ENCODE results near the gene BATF. TPM values are rescaled to one million over a fixed set of nuclear protein-coding genes. Genes with fewer than 3 reads are reported as not detected.

The BATF gene
- total RNA-seq, 2 donors from 2014 or later, result 1.4 to 6.2 TPM

DNA sequence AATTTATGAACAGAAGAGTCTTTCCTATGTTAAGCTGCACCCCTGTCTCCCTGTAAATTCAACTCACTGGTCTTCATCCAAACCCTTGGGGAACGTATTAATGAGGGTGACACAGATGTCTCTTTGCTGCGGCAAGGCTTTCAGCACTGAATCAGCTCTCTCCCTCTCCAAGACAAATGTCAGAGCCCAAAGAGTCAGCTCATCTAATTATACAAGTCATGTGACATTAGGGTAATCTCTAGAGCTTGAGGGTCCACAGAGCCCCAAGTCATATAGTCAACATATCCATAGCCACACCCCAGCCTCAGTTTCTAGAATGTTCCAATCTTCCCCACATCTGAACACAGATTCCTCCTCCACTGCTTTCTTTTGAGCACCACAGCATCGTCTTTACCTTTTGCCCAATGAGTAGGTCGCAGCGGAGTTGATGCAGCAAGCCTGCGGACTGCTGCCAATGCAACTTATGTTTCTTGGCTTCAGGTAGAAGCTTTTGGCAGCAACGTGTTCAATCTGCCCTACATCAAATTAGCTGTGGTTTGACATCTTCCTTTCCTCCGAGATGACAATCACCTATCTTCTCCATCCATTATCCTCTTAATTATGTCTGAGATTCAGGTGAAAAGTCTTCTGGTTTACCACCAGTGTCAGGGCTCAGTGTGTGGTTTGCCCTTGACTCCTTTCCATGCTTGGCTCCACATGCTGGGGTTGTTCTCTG, 5.3 kb downstream of the BATF start:
- no peaks in the 10 kb centered on the region for H3K27me3 ChIP-seq
- H3K4me1 ChIP-seq, result peaks cover 0 to 13% of the 10 kb centered on the region in 2 donors
- no peaks in the 10 kb centered on the region for H3K9me3 ChIP-seq
- no peak for DNase-seq (ENCODE audit: low spot score)
- H3K36me3 ChIP-seq, result no peaks in the 10 kb centered on the region
- no peak overlapping the region for H3K4me3 ChIP-seq
- H3K27ac ChIP-seq, result no peak overlapping the region
- TF ChIP-seq, protein P1, sequence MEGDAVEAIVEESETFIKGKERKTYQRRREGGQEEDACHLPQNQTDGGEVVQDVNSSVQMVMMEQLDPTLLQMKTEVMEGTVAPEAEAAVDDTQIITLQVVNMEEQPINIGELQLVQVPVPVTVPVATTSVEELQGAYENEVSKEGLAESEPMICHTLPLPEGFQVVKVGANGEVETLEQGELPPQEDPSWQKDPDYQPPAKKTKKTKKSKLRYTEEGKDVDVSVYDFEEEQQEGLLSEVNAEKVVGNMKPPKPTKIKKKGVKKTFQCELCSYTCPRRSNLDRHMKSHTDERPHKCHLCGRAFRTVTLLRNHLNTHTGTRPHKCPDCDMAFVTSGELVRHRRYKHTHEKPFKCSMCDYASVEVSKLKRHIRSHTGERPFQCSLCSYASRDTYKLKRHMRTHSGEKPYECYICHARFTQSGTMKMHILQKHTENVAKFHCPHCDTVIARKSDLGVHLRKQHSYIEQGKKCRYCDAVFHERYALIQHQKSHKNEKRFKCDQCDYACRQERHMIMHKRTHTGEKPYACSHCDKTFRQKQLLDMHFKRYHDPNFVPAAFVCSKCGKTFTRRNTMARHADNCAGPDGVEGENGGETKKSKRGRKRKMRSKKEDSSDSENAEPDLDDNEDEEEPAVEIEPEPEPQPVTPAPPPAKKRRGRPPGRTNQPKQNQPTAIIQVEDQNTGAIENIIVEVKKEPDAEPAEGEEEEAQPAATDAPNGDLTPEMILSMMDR (IDR thresholded peaks at IDR 0.05), result no peak

DNA sequence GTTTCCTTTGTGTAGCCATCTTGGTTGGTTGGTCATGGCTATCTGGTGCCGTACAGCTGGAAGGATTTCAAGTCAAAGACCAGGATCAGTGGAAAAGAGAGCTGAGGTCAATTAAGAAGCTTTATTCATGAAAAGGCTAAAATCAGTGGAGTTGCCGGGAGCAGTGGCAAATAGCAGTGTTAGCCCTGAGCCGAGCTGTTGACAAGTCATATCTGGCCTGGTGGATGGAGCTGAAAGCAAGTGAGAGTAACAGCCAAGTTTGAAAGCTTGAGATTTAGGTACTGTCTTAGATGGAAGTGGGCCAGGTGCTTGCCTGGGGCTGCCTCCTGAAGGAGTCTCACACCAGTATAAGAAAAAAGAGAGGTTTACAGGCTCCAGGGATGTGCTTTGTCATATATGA, 9.0 kb downstream of the BATF start:
- TF ChIP-seq, protein P1 (IDR thresholded peaks at IDR 0.05), result no peak
- Histone ChIP-seq H3K4me1 (no peaks in the 10 kb centered on the region), H3K9me3 (no peaks in the 10 kb centered on the region), H3K36me3 (no peaks in the 10 kb centered on the region), H3K27ac (no peak overlapping the region), H3K4me3 (no peak overlapping the region), H3K27me3 (no peaks in the 10 kb centered on the region)
- DNase-seq (ENCODE audit: low spot score), result no peak

DNA sequence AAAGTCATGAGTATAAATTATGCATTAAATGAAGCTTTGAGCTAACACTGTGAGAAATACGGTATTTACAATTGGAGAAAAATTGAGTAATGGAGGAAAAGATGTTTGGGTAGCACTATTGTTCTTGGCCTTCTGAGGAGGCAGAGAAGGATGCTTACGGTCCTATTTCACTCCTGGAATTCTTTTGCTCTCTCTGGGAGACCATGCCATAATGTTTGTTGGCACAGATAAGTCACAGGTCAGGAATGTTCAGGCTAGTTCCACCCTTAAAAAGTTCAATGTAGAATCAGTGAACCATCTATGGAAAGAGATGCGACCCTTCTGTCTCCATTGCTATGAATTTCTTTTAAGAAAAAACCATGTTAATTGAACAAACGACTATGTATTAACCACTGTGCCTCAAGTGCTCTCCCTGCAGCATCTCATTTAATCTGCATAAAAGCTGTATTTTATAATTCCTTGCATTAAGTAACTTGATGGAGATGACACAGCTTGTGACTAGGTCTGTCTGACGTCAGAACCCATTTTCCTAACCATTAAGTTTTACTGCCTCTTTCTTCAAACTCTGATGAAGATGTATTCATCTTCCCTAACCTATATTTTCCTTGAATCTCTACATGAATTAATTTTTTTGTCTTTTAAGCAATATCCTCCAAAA, 9.5 kb downstream of the BATF start:
- TF ChIP-seq, protein P1 (IDR thresholded peaks at IDR 0.05), result no peak
- DNase-seq (ENCODE audit: low spot score), result no peak
- Histone ChIP-seq H3K9me3 (no peaks in the 10 kb centered on the region), H3K27ac (no peak overlapping the region), H3K36me3 (no peaks in the 10 kb centered on the region), H3K4me3 (no peak overlapping the region), H3K4me1 (no peaks in the 10 kb centered on the region), H3K27me3 (no peaks in the 10 kb centered on the region)

DNA sequence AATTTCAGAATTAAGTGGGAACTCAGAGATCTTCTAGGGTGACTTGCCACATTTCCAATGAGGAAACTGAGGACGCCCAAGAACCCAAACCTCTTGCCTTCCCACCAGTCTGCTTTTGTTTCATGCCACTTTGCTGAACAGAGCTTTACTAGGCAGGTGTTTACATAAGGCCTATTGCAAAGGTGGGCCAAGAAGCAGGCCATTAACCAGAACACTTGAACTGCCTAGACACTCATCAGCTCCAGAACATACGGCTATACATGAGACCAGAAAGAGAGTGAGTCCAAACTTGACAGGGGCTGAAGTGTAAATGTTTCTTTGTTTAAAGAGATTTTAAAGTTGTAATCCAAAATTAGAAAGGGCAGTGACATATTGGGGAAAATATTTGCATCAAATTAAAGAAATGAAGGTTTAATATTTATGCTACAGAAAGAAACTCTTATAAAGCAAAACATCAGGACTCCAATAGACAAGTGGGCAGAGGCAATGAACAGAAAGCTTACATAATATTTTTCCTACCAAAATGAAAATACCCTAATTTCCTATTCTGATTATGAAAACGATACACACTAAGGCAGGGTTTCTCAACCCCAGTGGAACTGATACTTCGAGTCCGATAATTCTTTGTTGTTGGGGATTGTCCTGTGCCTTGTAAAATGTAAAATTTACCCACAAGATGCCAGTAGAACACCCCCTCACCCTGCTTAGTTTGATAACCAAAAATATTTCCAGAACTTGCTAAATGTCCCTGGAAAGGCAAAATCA, 11.7 kb downstream of the BATF start:
- TF ChIP-seq, protein P1 (IDR thresholded peaks at IDR 0.05), result no peak
- Histone ChIP-seq H3K36me3 (no peaks in the 10 kb centered on the region), H3K4me1 (no peaks in the 10 kb centered on the region), H3K27me3 (no peaks in the 10 kb centered on the region), H3K4me3 (no peak overlapping the region), H3K9me3 (no peaks in the 10 kb centered on the region), H3K27ac (peak overlapping the region; percentile 78 to 86)
- no peak for DNase-seq (ENCODE audit: low spot score)

DNA sequence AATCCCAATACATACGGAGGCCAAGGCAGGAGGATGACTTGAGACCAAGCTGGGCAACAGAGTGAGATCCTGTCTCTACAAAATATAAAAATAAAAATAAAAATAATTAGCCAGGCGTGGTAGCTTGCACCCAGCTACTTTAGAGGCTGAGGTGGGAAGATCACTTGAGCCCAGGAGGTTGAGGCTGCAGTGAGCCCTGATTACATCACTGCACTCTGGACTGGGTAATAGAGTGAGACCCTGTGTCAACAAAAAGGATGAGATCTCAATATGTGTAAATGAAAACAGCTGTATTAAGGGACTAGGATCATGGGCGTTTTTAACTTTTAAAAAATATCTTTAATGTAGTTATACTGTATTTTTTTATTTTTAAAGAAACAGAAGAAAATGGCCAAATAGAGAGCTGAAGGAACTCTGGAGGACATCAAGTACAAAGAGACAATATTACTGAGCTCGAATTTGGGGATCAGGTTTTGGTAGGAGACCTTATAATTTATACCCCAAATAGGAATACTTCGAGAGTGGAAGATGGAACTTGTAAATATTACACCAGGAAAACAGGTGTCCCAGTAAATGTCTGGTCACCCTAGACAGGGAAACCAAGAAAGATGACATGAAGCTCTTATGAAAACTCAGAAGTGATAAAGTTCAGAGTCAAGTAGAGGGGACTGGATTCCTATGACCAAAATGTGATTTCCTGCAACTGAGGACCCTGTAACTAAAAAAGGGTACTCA, 13.1 kb downstream of the BATF start:
- TF ChIP-seq, protein P1 (IDR thresholded peaks at IDR 0.05), result no peak
- Histone ChIP-seq H3K27ac (peak overlapping the region; percentile 78 to 86), H3K4me1 (no peaks in the 10 kb centered on the region), H3K27me3 (no peaks in the 10 kb centered on the region), H3K9me3 (no peaks in the 10 kb centered on the region), H3K4me3 (no peak overlapping the region), H3K36me3 (no peaks in the 10 kb centered on the region)
- DNase-seq (ENCODE audit: low spot score), result no peak

Data from right atrium auricular region (tissue), 2 donors.